HEK293 (cell line): ENCODE results near the gene AOAH.

ENCODE experiments used
- PBX3 ChIP-seq: sonication (generic); formaldehyde crosslinking; IDR thresholded peaks from 2 replicates; pipeline ENCODE4 v1.8.1; 2022; ENCODE audit warnings: mild to moderate bottlenecking, moderate library complexity, missing genetic modification reagents
- REST ChIP-seq: fragments of 450-650 bp; formaldehyde crosslinking; IDR thresholded peaks from 2 replicates; pipeline ENCODE4 v1.5.1; 2016; ENCODE audit warnings: missing biosample characterization, missing genetic modification characterization
- YY1 ChIP-seq: fragments of 450-650 bp; formaldehyde crosslinking; IDR thresholded peaks from 2 replicates; pipeline ENCODE4 v1.5.1; 2018; ENCODE audit warnings: missing biosample characterization, missing genetic modification characterization
- ZBTB44 ChIP-seq: fragments of 450-650 bp; IDR thresholded peaks from 2 replicates; pipeline ENCODE4 v1.5.1; 2018; ENCODE audit warnings: missing biosample characterization, mild to moderate bottlenecking, missing genetic modification characterization
- ZNF169 ChIP-seq: fragments of 450-650 bp; formaldehyde crosslinking; IDR thresholded peaks from 2 replicates; pipeline ENCODE4 v1.5.1; 2016; ENCODE audit warnings: missing biosample characterization, missing genetic modification characterization
- ZNF221 ChIP-seq: fragments of 450-650 bp; formaldehyde crosslinking; IDR thresholded peaks from 2 replicates; pipeline ENCODE4 v1.5.1; 2017; ENCODE audit warnings: missing biosample characterization, missing genetic modification characterization, borderline replicate concordance
- ZNF510 ChIP-seq: fragments of 450-650 bp; formaldehyde crosslinking; IDR thresholded peaks from 2 replicates; pipeline ENCODE4 v1.5.1; 2018; ENCODE audit warnings: mild to moderate bottlenecking, missing genetic modification characterization, missing biosample characterization; ENCODE audit not compliant: insufficient replicate concordance
- ZNF549 ChIP-seq: fragments of 450-650 bp; IDR thresholded peaks from 2 replicates; pipeline ENCODE4 v1.5.1; 2018; ENCODE audit warnings: missing biosample characterization, missing genetic modification characterization, mild to moderate bottlenecking, inconsistent platforms, moderate library complexity
- ZNF670 ChIP-seq: fragments of 450-650 bp; formaldehyde crosslinking; IDR thresholded peaks from 2 replicates; pipeline ENCODE4 v1.5.1; 2016; ENCODE audit warnings: missing biosample characterization, missing genetic modification characterization, low read depth
- ZSCAN18 ChIP-seq: fragments of 450-650 bp; formaldehyde crosslinking; IDR thresholded peaks from 2 replicates; pipeline ENCODE4 v1.5.1; 2016; ENCODE audit warnings: missing biosample characterization, missing genetic modification characterization
- TF ChIP-seq, protein P1 (sequence below): fragments of 450-650 bp; formaldehyde crosslinking; IDR thresholded peaks from 2 replicates; pipeline ENCODE4 v1.5.1; 2016; ENCODE audit warnings: missing biosample characterization, missing genetic modification characterization
- TF ChIP-seq, protein P2 (sequence below): fragments of 450-650 bp; formaldehyde crosslinking; IDR thresholded peaks from 2 replicates; pipeline ENCODE4 v1.5.1; 2016; ENCODE audit warnings: missing biosample characterization, missing genetic modification characterization, low read depth
- TF ChIP-seq, protein P3 (sequence below): fragments of 450-650 bp; formaldehyde crosslinking; IDR thresholded peaks from 2 replicates; pipeline ENCODE4 v1.5.1; 2017; ENCODE audit warnings: missing biosample characterization, missing genetic modification characterization

DNA sequence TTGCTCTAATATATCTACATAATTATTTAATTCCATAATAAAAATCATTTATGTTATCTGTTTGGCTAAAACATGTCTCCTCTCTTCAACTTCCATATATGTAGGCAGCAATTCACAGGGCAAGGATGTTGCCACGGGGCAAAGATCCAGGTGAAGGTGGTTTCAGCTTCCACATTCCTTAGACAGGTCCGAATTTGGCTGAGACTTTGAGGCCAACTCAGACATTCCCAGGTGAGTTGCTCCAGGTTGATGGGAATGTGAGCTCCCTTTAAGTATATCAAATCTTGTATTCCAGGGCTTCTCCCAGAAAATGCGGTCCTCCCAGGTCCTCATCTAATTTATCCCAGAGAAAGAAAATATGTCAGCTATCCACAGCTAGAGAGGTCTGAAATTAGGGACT is 15.1 kb upstream of the AOAH start:
- TF ChIP-seq ZSCAN18 (tag by site-specific recombination) (no peak), ZNF670 (no peak), PBX3 (CRISPR knock-in tag) (no peak), YY1 (tag by site-specific recombination) (no peak), ZNF169 (tag by site-specific recombination) (no peak), ZNF221 (no peak), REST (tag by site-specific recombination) (no peak), ZNF549 (tag by site-specific recombination) (no peak), ZNF510 (tag by site-specific recombination) (no peak), ZBTB44 (no peak)
- TF ChIP-seq, protein P1, sequence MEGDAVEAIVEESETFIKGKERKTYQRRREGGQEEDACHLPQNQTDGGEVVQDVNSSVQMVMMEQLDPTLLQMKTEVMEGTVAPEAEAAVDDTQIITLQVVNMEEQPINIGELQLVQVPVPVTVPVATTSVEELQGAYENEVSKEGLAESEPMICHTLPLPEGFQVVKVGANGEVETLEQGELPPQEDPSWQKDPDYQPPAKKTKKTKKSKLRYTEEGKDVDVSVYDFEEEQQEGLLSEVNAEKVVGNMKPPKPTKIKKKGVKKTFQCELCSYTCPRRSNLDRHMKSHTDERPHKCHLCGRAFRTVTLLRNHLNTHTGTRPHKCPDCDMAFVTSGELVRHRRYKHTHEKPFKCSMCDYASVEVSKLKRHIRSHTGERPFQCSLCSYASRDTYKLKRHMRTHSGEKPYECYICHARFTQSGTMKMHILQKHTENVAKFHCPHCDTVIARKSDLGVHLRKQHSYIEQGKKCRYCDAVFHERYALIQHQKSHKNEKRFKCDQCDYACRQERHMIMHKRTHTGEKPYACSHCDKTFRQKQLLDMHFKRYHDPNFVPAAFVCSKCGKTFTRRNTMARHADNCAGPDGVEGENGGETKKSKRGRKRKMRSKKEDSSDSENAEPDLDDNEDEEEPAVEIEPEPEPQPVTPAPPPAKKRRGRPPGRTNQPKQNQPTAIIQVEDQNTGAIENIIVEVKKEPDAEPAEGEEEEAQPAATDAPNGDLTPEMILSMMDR (tag by site-specific recombination) = no peak
- TF ChIP-seq, protein P2, sequence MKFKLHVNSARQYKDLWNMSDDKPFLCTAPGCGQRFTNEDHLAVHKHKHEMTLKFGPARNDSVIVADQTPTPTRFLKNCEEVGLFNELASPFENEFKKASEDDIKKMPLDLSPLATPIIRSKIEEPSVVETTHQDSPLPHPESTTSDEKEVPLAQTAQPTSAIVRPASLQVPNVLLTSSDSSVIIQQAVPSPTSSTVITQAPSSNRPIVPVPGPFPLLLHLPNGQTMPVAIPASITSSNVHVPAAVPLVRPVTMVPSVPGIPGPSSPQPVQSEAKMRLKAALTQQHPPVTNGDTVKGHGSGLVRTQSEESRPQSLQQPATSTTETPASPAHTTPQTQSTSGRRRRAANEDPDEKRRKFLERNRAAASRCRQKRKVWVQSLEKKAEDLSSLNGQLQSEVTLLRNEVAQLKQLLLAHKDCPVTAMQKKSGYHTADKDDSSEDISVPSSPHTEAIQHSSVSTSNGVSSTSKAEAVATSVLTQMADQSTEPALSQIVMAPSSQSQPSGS (tag by site-specific recombination) = no peak
- TF ChIP-seq, protein P3, sequence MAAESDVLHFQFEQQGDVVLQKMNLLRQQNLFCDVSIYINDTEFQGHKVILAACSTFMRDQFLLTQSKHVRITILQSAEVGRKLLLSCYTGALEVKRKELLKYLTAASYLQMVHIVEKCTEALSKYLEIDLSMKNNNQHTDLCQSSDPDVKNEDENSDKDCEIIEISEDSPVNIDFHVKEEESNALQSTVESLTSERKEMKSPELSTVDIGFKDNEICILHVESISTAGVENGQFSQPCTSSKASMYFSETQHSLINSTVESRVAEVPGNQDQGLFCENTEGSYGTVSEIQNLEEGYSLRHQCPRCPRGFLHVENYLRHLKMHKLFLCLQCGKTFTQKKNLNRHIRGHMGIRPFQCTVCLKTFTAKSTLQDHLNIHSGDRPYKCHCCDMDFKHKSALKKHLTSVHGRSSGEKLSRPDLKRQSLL (tag by site-specific recombination) = no peak
